Calu3 (cell line): ENCODE results near the gene IGF2. TPM values are rescaled to one million over a fixed set of nuclear protein-coding genes. Genes with fewer than 3 reads are reported as not detected.

ENCODE experiments used
- BruUV-seq: library from RNA; stranded (reverse); fragments of 400-500 nt; replicated peaks from 2 replicates; lab custom pipeline; 2021; lab: Mats Ljungman, UMichigan
- CTCF ChIA-PET: fragments of 300-600 bp; sonication (Branson Sonifier 250); formaldehyde crosslinking; loops from one replicate; lab custom pipeline; 2022; ENCODE audit warnings: antibody characterized with exemption; lab: Charles Lee
- DNase-seq: peaks from one replicate; pipeline ENCODE4 v3.0.0; 2022
- H3K27ac Mint-ChIP-seq: one replicate; pipeline ENCODE4 v1.8.0; 2022; ENCODE audit warnings: mixed read lengths; ENCODE audit not compliant: unreplicated experiment
- H3K27me3 Mint-ChIP-seq: one replicate; pipeline ENCODE4 v1.8.0; 2022; ENCODE audit warnings: mixed read lengths; ENCODE audit not compliant: unreplicated experiment
- H3K36me3 Mint-ChIP-seq: one replicate; pipeline ENCODE4 v1.8.0; 2022; ENCODE audit warnings: mild to moderate bottlenecking, moderate library complexity, mixed read lengths; ENCODE audit not compliant: insufficient read depth, unreplicated experiment
- H3K4me1 Mint-ChIP-seq: one replicate; pipeline ENCODE4 v1.8.0; 2022; ENCODE audit warnings: mild to moderate bottlenecking, low read depth, mixed read lengths; ENCODE audit not compliant: unreplicated experiment
- H3K4me3 Mint-ChIP-seq: one replicate; pipeline ENCODE4 v1.8.0; 2022; ENCODE audit warnings: mild to moderate bottlenecking, low read depth, moderate library complexity, mixed read lengths; ENCODE audit not compliant: unreplicated experiment
- H3K9me3 Mint-ChIP-seq: one replicate; pipeline ENCODE4 v1.8.0; 2022; ENCODE audit warnings: low read depth, mixed read lengths; ENCODE audit not compliant: unreplicated experiment
- intact Hi-C: fragments of 100-400 bp; cut with micrococcal nuclease; formaldehyde crosslinking; loops from one replicate; pipeline ENCODE4 v1.10.0; 2022; ENCODE audit not compliant: unreplicated experiment
- total RNA-seq: library from RNA; stranded (reverse); gene quantifications from 2 replicates; pipeline ENCODE4 v1.2.3, GENCODE V29; 2022
- TF ChIP-seq, protein P1 (sequence below): fragments of 200-600 bp; IDR thresholded peaks from one replicate; pipeline ENCODE4 v1.8.0; 2022; ENCODE audit warnings: antibody characterized with exemption; ENCODE audit not compliant: unreplicated experiment

The IGF2 gene
- total RNA-seq, 1 experiment from 2014 or later: 0.45 TPM

DNA sequence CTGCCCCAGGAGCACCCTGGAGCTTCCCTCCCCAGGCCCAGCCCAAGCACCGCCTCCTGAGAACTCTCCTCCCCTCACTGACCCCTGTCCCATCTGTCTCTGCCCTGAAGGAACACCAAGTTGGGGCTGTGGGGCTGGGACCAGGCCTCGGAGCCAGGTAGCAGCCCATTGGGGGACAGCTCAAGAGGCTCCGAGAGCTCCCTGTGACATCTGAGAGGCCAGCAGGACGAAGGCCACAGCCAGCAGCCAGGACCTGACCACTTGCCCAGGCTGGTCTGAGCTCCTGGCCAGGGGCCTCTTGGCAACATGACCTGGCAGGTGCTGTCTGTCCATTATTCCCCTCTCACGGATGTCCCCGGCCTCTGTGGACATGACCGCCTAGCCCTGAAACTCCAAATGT is 33.7 kb downstream of the IGF2 start:
- TF ChIP-seq, protein P1, sequence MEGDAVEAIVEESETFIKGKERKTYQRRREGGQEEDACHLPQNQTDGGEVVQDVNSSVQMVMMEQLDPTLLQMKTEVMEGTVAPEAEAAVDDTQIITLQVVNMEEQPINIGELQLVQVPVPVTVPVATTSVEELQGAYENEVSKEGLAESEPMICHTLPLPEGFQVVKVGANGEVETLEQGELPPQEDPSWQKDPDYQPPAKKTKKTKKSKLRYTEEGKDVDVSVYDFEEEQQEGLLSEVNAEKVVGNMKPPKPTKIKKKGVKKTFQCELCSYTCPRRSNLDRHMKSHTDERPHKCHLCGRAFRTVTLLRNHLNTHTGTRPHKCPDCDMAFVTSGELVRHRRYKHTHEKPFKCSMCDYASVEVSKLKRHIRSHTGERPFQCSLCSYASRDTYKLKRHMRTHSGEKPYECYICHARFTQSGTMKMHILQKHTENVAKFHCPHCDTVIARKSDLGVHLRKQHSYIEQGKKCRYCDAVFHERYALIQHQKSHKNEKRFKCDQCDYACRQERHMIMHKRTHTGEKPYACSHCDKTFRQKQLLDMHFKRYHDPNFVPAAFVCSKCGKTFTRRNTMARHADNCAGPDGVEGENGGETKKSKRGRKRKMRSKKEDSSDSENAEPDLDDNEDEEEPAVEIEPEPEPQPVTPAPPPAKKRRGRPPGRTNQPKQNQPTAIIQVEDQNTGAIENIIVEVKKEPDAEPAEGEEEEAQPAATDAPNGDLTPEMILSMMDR: no peak
- BruUV-seq: no TSS peak
- Mint-ChIP-seq H3K27me3 (peaks cover 30% of the 10 kb centered on the region), H3K9me3 (peaks cover 2% of the 10 kb centered on the region), H3K27ac (no peak overlapping the region), H3K4me3 (no peak overlapping the region), H3K36me3 (no peaks in the 10 kb centered on the region), H3K4me1 (no peaks in the 10 kb centered on the region)
- no peak for DNase-seq
- intact Hi-C loops: no loop called here
- CTCF ChIA-PET: no interaction called here

GRCh38 chr11:2104524-2105440 is 34.4 kb downstream of the IGF2 start:
- Mint-ChIP-seq H3K4me3 (no peak overlapping the region), H3K27me3 (peaks cover 23% of the 10 kb centered on the region), H3K27ac (no peak overlapping the region), H3K4me1 (peaks cover 7% of the 10 kb centered on the region), H3K9me3 (peaks cover 2% of the 10 kb centered on the region), H3K36me3 (no peaks in the 10 kb centered on the region)
- TF ChIP-seq, protein P1: no peak
- CTCF ChIA-PET: interaction anchor here (0.6 kb wide), 2 partner anchors 46 to 788 kb away, joined by 3 read pairs; no protein-coding TSS in a partner anchor
- intact Hi-C loops: no loop called here
- no peak for DNase-seq
- BruUV-seq: no TSS peak

- Mint-ChIP-seq H3K36me3 (no peaks in the 10 kb centered on the region), H3K9me3 (peaks cover 2% of the 10 kb centered on the region), H3K4me1 (peaks cover 14% of the 10 kb centered on the region), H3K27ac (no peak overlapping the region), H3K27me3 (peaks cover 19% of the 10 kb centered on the region), H3K4me3 (no peak overlapping the region)
- DNase-seq: no peak
- intact Hi-C loops: no loop called here
- TF ChIP-seq, protein P1: no peak
- CTCF ChIA-PET: interaction anchor here (0.6 kb wide), 1 partner anchor 789 kb away, joined by 3 read pairs; no protein-coding TSS in a partner anchor
- no TSS peak for BruUV-seq
These were observed 35.3 kb downstream of the IGF2 start for GRCh38 chr11:2103668-2104523.

- no peak overlapping the region for H3K27ac Mint-ChIP-seq
These were observed 36.3 kb downstream of the IGF2 start for GRCh38 chr11:2102883-2103213.

More at GRCh38 chr11:2102883-2103213, 36.3 kb downstream of the IGF2 start:
- BruUV-seq: no TSS peak
- H3K9me3 Mint-ChIP-seq: peaks cover 2% of the 10 kb centered on the region
- peaks cover 14% of the 10 kb centered on the region for H3K4me1 Mint-ChIP-seq
- CTCF ChIA-PET: no interaction called here
- H3K4me3 Mint-ChIP-seq: no peak overlapping the region
- TF ChIP-seq, protein P1: no peak
- DNase-seq: no peak
- intact Hi-C loops: no loop called here
- H3K27me3 Mint-ChIP-seq: peaks cover 19% of the 10 kb centered on the region
- H3K36me3 Mint-ChIP-seq: no peaks in the 10 kb centered on the region
